ENCODE measurements around the gene OSBP2. TPM values are rescaled to one million over a fixed set of nuclear protein-coding genes. Genes with fewer than 3 reads are reported as not detected.

The OSBP2 gene
- total and polyA plus RNA-seq, 10 of the 15 experiments (the other 5 are each of a cell fraction or from before 2014, with no cell fraction given): 0.11 to 7.7 (median 3.6) TPM

GRCh38 chr22:30838111-30838510 lies 143.4 kb downstream of the OSBP2 start (continued):
- TF ChIP-seq EED (IDR thresholded peaks at IDR 0.05; ENCODE audit: low read depth): no peak
- TF ChIP-seq CBX3 (IDR thresholded peaks at IDR 0.05; ENCODE audit: borderline replicate concordance, low read depth): no peak
- no peak for TF ChIP-seq MEF2A (IDR thresholded peaks at IDR 0.05; ENCODE audit: insufficient read depth, low read depth, low read length)
- TF ChIP-seq MLLT1 (IDR thresholded peaks at IDR 0.05): no peak
- no peak for TF ChIP-seq ATF7 (IDR thresholded peaks at IDR 0.05; ENCODE audit: low read depth)
- no peak for TF ChIP-seq CHD4 (IDR thresholded peaks at IDR 0.05)
- TF ChIP-seq GATAD2B (conservative IDR thresholded peaks at IDR 0.05; ENCODE audit: low read depth): no peak
- no peak for TF ChIP-seq SUZ12 (IDR thresholded peaks at IDR 0.05; ENCODE audit: unreplicated experiment)
- no peak for TF ChIP-seq RELA (IDR thresholded peaks at IDR 0.05; ENCODE audit: borderline replicate concordance, partially characterized antibody)
- TF ChIP-seq MTA2 (IDR thresholded peaks at IDR 0.05; ENCODE audit: low read depth): no peak
- TF ChIP-seq POLR2AphosphoS5 (IDR thresholded peaks at IDR 0.05; ENCODE audit: low read length): no peak
- no peak for TF ChIP-seq JUNB (IDR thresholded peaks at IDR 0.05)

GRCh38 chr22:30841273-30841672 lies 146.6 kb downstream of the OSBP2 start:
- no peak for FAIRE-seq
- no TSS peak for BruUV-seq (replicated peaks)
- WGBS (ENCODE audit: insufficient coverage, insufficient replicate concordance, low lambda C conversion rate, missing lambda C conversion rate): 26% methylated on average over 5 of the region's 5 CpGs
- POLR2A ChIA-PET: no interaction called here
- no peaks in the 10 kb centered on the region; a peak in 1 of 4 replicates for H3K27me3 ChIP-seq (replicated peaks in 1 of 2; ENCODE audit: control insufficient read depth in 2 of 2, insufficient read depth in 2 of 2, low read length in 1 of 2)
- H3K79me2 ChIP-seq (ENCODE audit: control insufficient read depth, insufficient read depth, low read length): no peaks in the 10 kb centered on the region
- ATAC-seq: peak; percentile 64
- RAD21 ChIA-PET (ENCODE audit: unreplicated experiment): no interaction called here
- DNase-seq (ENCODE audit: low read depth, low spot score): no peak
- H3K4me3 ChIP-seq: no peak overlapping the region
- H4K20me1 ChIP-seq (ENCODE audit: control insufficient read depth, insufficient read depth): no peaks in the 10 kb centered on the region
- H3K36me3 ChIP-seq (ENCODE audit: control insufficient read depth in 2 of 2, insufficient read depth in 2 of 2, low read length in 1 of 2): no peaks in the 10 kb centered on the region
- SMC1A ChIA-PET (ENCODE audit: uncharacterized antibody, unreplicated experiment): no interaction called here
- no peak overlapping the region for H3K9ac ChIP-seq (ENCODE audit: control insufficient read depth, insufficient read depth, low read length)
- H3K9me3 ChIP-seq (replicated peaks; ENCODE audit: control insufficient read depth, insufficient read depth, low read length): no peaks in the 10 kb centered on the region
- in situ Hi-C loops (cut with MboI): no loop called here
- H3K4me1 ChIP-seq (ENCODE audit: control insufficient read depth, insufficient read depth, low read length): no peaks in the 10 kb centered on the region
- H3K27ac ChIP-seq (ENCODE audit: control insufficient read depth, insufficient read depth): no peak overlapping the region
- CTCF ChIA-PET: no interaction called here
- no peak overlapping the region for H2AFZ ChIP-seq (ENCODE audit: control insufficient read depth, low read depth, low read length)
- intact Hi-C loops (cut with micrococcal nuclease; ENCODE audit: unreplicated experiment): no loop called here
- H3K4me2 ChIP-seq (ENCODE audit: control insufficient read depth, insufficient read depth): no peak overlapping the region
- no peak for TF ChIP-seq MEF2A (IDR thresholded peaks at IDR 0.05; ENCODE audit: insufficient read depth, low read depth, low read length)
- TF ChIP-seq IRF5 (IDR thresholded peaks at IDR 0.05; ENCODE audit: borderline replicate concordance): no peak
- TF ChIP-seq MLLT1 (IDR thresholded peaks at IDR 0.05): no peak
- no peak for TF ChIP-seq E2F8 (IDR thresholded peaks at IDR 0.05; ENCODE audit: low read depth, partially characterized antibody)
- no peak for TF ChIP-seq NRF1 (conservative IDR thresholded peaks at IDR 0.05; ENCODE audit: low read depth, low read length)
- TF ChIP-seq USF1 (IDR thresholded peaks at IDR 0.05; ENCODE audit: borderline replicate concordance, extremely low read length, insufficient read depth, low read depth, low read length): no peak
